Measurements from ENCODE around the gene ARSJ. TPM values are rescaled to one million over a fixed set of nuclear protein-coding genes. Genes with fewer than 3 reads are reported as not detected.
A peak's percentile ranks its signal among the peaks of the same experiment; 100 is the strongest.

Gene ARSJ
- polyA plus RNA-seq, 1 donor (not counting 4 experiments of a cell fraction or from before 2014, with no cell fraction given): 15.7 TPM

GRCh38 chr4:113997206-113997605 lies 17.8 kb upstream of the ARSJ start:
- H3K9me3 ChIP-seq (ENCODE audit: control insufficient read depth, low read depth, low read length): no peaks in the 10 kb centered on the region
- H3K79me2 ChIP-seq (ENCODE audit: control insufficient read depth, insufficient read depth, low read length): no peaks in the 10 kb centered on the region
- H2AFZ ChIP-seq (ENCODE audit: control insufficient read depth, low read length): no peak overlapping the region
- dilution Hi-C loops (cut with MboI; ENCODE audit: extremely low pct_ligation_motif_present, low sequenced_read_pairs): no loop called here
- H4K20me1 ChIP-seq (ENCODE audit: control insufficient read depth, extremely low read depth, insufficient read depth, low read length): no peaks in the 10 kb centered on the region
- H3K4me1 ChIP-seq (ENCODE audit: control insufficient read depth, extremely low read depth, insufficient read depth, low read length): peaks cover 21% of the 10 kb centered on the region
- FAIRE-seq (no peak), DNase-seq (ENCODE audit: low read depth, low spot score) (no peak)
- no peak overlapping the region for H3K9ac ChIP-seq (ENCODE audit: control insufficient read depth, extremely low read depth, insufficient read depth, low read length)
- TF ChIP-seq CTCF (optimal IDR thresholded peaks at IDR 0.05 in 1 of 3, IDR thresholded peaks at IDR 0.05 in 1 of 3, conservative IDR thresholded peaks at IDR 0.05 in 1 of 3; ENCODE audit: extremely low read depth in 1 of 3, insufficient read depth in 2 of 3, low read length in 3 of 3) (no peak), EZH2 (IDR thresholded peaks at IDR 0.05; ENCODE audit: low read length) (no peak)
- no peaks in the 10 kb centered on the region for H3K9me1 ChIP-seq (ENCODE audit: control insufficient read depth, extremely low read depth, insufficient read depth, low read length)
- no peak overlapping the region for H3K4me3 ChIP-seq (ENCODE audit: control insufficient read depth in 2 of 3, extremely low read depth in 1 of 3, insufficient read depth in 2 of 3, low read depth in 1 of 3, low read length in 3 of 3)
- peak overlapping the region; percentile 68 for H3K27ac ChIP-seq (ENCODE audit: control insufficient read depth, insufficient read depth, low read length)
- H3K27me3 ChIP-seq (ENCODE audit: control insufficient read depth, extremely low read depth, insufficient read depth, low read length): no peaks in the 10 kb centered on the region
- no peaks in the 10 kb centered on the region for H3K36me3 ChIP-seq (ENCODE audit: control insufficient read depth in 2 of 2, extremely low read depth in 1 of 2, insufficient read depth in 2 of 2, low read length in 2 of 2)
- H3K4me2 ChIP-seq (ENCODE audit: control insufficient read depth, extremely low read depth, insufficient read depth, low read depth, low read length): no peak overlapping the region

GRCh38 chr4:113996599-113997177 lies 17.2 kb upstream of the ARSJ start:
- Histone ChIP-seq H2AFZ (ENCODE audit: control insufficient read depth, low read length) (peak overlapping the region; percentile 55), H3K4me3 (ENCODE audit: control insufficient read depth in 2 of 3, extremely low read depth in 1 of 3, insufficient read depth in 2 of 3, low read depth in 1 of 3, low read length in 3 of 3) (no peak overlapping the region)
- FAIRE-seq: peak; percentile 94

More at GRCh38 chr4:113996599-113997177, 17.2 kb upstream of the ARSJ start:
- Histone ChIP-seq H3K9me1 (ENCODE audit: control insufficient read depth, extremely low read depth, insufficient read depth, low read length) (no peaks in the 10 kb centered on the region), H3K9ac (ENCODE audit: control insufficient read depth, extremely low read depth, insufficient read depth, low read length) (no peak overlapping the region), H3K4me1 (ENCODE audit: control insufficient read depth, extremely low read depth, insufficient read depth, low read length) (peaks cover 21% of the 10 kb centered on the region), H4K20me1 (ENCODE audit: control insufficient read depth, extremely low read depth, insufficient read depth, low read length) (no peaks in the 10 kb centered on the region), H3K4me2 (ENCODE audit: control insufficient read depth, extremely low read depth, insufficient read depth, low read depth, low read length) (peak overlapping the region; percentile 51), H3K27ac (ENCODE audit: control insufficient read depth, insufficient read depth, low read length) (peak overlapping the region; percentile 68), H3K36me3 (ENCODE audit: control insufficient read depth in 2 of 2, extremely low read depth in 1 of 2, insufficient read depth in 2 of 2, low read length in 2 of 2) (no peaks in the 10 kb centered on the region), H3K27me3 (ENCODE audit: control insufficient read depth, extremely low read depth, insufficient read depth, low read length) (no peaks in the 10 kb centered on the region), H3K9me3 (ENCODE audit: control insufficient read depth, low read depth, low read length) (no peaks in the 10 kb centered on the region), H3K79me2 (ENCODE audit: control insufficient read depth, insufficient read depth, low read length) (no peaks in the 10 kb centered on the region)
- TF ChIP-seq EZH2 (IDR thresholded peaks at IDR 0.05; ENCODE audit: low read length) (no peak), CTCF (optimal IDR thresholded peaks at IDR 0.05 in 1 of 3, IDR thresholded peaks at IDR 0.05 in 1 of 3, conservative IDR thresholded peaks at IDR 0.05 in 1 of 3; ENCODE audit: extremely low read depth in 1 of 3, insufficient read depth in 2 of 3, low read length in 3 of 3) (no peak)
- dilution Hi-C loops (cut with MboI; ENCODE audit: extremely low pct_ligation_motif_present, low sequenced_read_pairs): no loop called here
- peak; percentile 32 for DNase-seq (ENCODE audit: low read depth, low spot score)

All from keratinocyte (primary cell).